ENCODE data around the gene PCGF6. TPM values are rescaled to one million over a fixed set of nuclear protein-coding genes. Genes with fewer than 3 reads are reported as not detected.
"Not testable (repeated sequence)": the region's sequence is repeated elsewhere in the genome, so short reads cannot be mapped to it uniquely, and the experiment has no call there.

The PCGF6 gene
- total RNA-seq (2014; rRNA removed), result 16.1 and 17.2 TPM in 2 replicates
- polyA plus RNA-seq (2012), result 5.1 TPM

- peak; percentile 77 for DNase-seq (ENCODE audit: low read depth)
Observed at GRCh38 chr10:103350517-103351260, at the start of gene PCGF6. Gene PCGF6 (minus strand): TSS chr10:103351140. CDS start chr10:103351066, 74 bp downstream.

GRCh38 chr10:103397191-103397825 lies 46.4 kb upstream of the PCGF6 start:
- no peak for DNase-seq (ENCODE audit: low read depth)

GRCh38 chr10:103396789-103397087 lies 45.8 kb upstream of the PCGF6 start:
- DNase-seq (ENCODE audit: low read depth), result no peak

- peak; percentile 98 for DNase-seq (ENCODE audit: low read depth)
Observed at GRCh38 chr10:103396067-103396788, 45.3 kb upstream of the PCGF6 start, which contains the start of the genes ATP5MK and PDCD11. Gene ATP5MK (minus strand): TSS chr10:103396475. CDS start chr10:103392457, 4,018 bp downstream. Gene PDCD11 (plus strand): TSS chr10:103396626. CDS start chr10:103398427, 1,801 bp downstream.

- DNase-seq (ENCODE audit: low read depth), result peak; percentile 12
Observed at GRCh38 chr10:103395754-103396066, 44.8 kb upstream of the PCGF6 start.

GRCh38 chr10:103394180-103394579 lies 43.2 kb upstream of the PCGF6 start:
- DNase-seq (ENCODE audit: low read depth), result no peak

GRCh38 chr10:103382769-103383168 lies 31.8 kb upstream of the PCGF6 start:
- no peak for DNase-seq (ENCODE audit: low read depth)

- no peak for DNase-seq (ENCODE audit: low read depth)
Observed at GRCh38 chr10:103374263-103374662, 23.3 kb upstream of the PCGF6 start.

GRCh38 chr10:103373544-103373943 lies 22.6 kb upstream of the PCGF6 start:
- no peak for DNase-seq (ENCODE audit: low read depth)

- peak; percentile 95 for DNase-seq (ENCODE audit: low read depth)
Observed at GRCh38 chr10:103367782-103368518, 17.0 kb upstream of the PCGF6 start, which contains the start of gene TAF5. Gene TAF5 (plus strand): TSS chr10:103367976. CDS start chr10:103367990, 14 bp downstream.

GRCh38 chr10:103367379-103367781 lies 16.4 kb upstream of the PCGF6 start:
- DNase-seq (ENCODE audit: low read depth), result no peak

GRCh38 chr10:103360791-103361190 lies 9.9 kb upstream of the PCGF6 start:
- DNase-seq (ENCODE audit: low read depth), result peak; percentile 58

GRCh38 chr10:103359493-103359892 lies 8.6 kb upstream of the PCGF6 start:
- DNase-seq (ENCODE audit: low read depth), result not testable (repeated sequence)

- no peak for DNase-seq (ENCODE audit: low read depth)
Observed at GRCh38 chr10:103355906-103356599, 5.1 kb upstream of the PCGF6 start.

- not testable (repeated sequence) for DNase-seq (ENCODE audit: low read depth)
Observed at GRCh38 chr10:103354567-103354966, 3.6 kb upstream of the PCGF6 start.

- DNase-seq (ENCODE audit: low read depth), result peak; percentile 17
Observed at GRCh38 chr10:103353281-103353680, 2.3 kb upstream of the PCGF6 start.

- DNase-seq (ENCODE audit: low read depth), result no peak
Observed at GRCh38 chr10:103350175-103350516, 794 bp downstream of the PCGF6 start.

- DNase-seq (ENCODE audit: low read depth), result no peak
Observed at GRCh38 chr10:103336370-103336769, 14.6 kb downstream of the PCGF6 start.

- no peak for DNase-seq (ENCODE audit: low read depth)
Observed at GRCh38 chr10:103334567-103334966, 16.4 kb downstream of the PCGF6 start.

- no peak for DNase-seq (ENCODE audit: low read depth)
Observed at GRCh38 chr10:103333934-103334520, 16.9 kb downstream of the PCGF6 start.

- no peak for DNase-seq (ENCODE audit: low read depth)
Observed at GRCh38 chr10:103327906-103328305, 23.0 kb downstream of the PCGF6 start.

Data from LHCN-M2 (cell line).